ENCODE measurements around the gene ZNF587B.
"Not testable (repeated sequence)": the region's sequence is repeated elsewhere in the genome, so short reads cannot be mapped to it uniquely, and the experiment has no call there.

ZNF587B gene

GRCh38 chr19:57812226-57812625 is 17.9 kb upstream of the ZNF587B start:
- H3K9ac ChIP-seq = no peak overlapping the region
- no peak for TF ChIP-seq CTCF (IDR thresholded peaks at IDR 0.05)
- H3K9me3 ChIP-seq (ENCODE audit: control insufficient read depth, low read length) = no peaks in the 10 kb centered on the region
- no peak overlapping the region for H3K4me2 ChIP-seq (ENCODE audit: low read length)
- H3K27ac ChIP-seq = no peak overlapping the region
- no peak overlapping the region for H3K4me3 ChIP-seq (ENCODE audit: low read depth, low read length)
- H3K79me2 ChIP-seq = peaks cover 18% of the 10 kb centered on the region
- no peaks in the 10 kb centered on the region for H3K27me3 ChIP-seq (ENCODE audit: control insufficient read depth, insufficient read depth, low read length)
- H3K4me1 ChIP-seq = peaks cover 13% of the 10 kb centered on the region
- H2AFZ ChIP-seq = no peak overlapping the region
- no peaks in the 10 kb centered on the region for H3K36me3 ChIP-seq (ENCODE audit: control insufficient read depth, insufficient read depth, low read length)

GRCh38 chr19:57812975-57813820 is 16.9 kb upstream of the ZNF587B start:
- not testable (repeated sequence) for H3K9me3 ChIP-seq (ENCODE audit: control insufficient read depth, low read length); H3K36me3 ChIP-seq (ENCODE audit: control insufficient read depth, insufficient read depth, low read length); H3K27me3 ChIP-seq (ENCODE audit: control insufficient read depth, insufficient read depth, low read length); H3K9ac ChIP-seq; H2AFZ ChIP-seq
- Histone ChIP-seq H3K4me2 (ENCODE audit: low read length) (peak overlapping the region; percentile 92), H3K4me1 (peaks cover 13% of the 10 kb centered on the region), H3K79me2 (peaks cover 18% of the 10 kb centered on the region), H3K27ac (peak overlapping the region; percentile 78), H3K4me3 (ENCODE audit: low read depth, low read length) (peak overlapping the region; percentile 94)

GRCh38 chr19:57813919-57814504 is 16.1 kb upstream of the ZNF587B start:
- peaks cover 16% of the 10 kb centered on the region for H3K79me2 ChIP-seq
- peak overlapping the region; percentile 94 for H3K4me3 ChIP-seq (ENCODE audit: low read depth, low read length)
- H3K27me3 ChIP-seq (ENCODE audit: control insufficient read depth, insufficient read depth, low read length) = no peaks in the 10 kb centered on the region
- H3K27ac ChIP-seq = peak overlapping the region; percentile 78
- H3K9me3 ChIP-seq (ENCODE audit: control insufficient read depth, low read length) = no peaks in the 10 kb centered on the region
- peak overlapping the region; percentile 92 for H3K4me2 ChIP-seq (ENCODE audit: low read length)
- H3K36me3 ChIP-seq (ENCODE audit: control insufficient read depth, insufficient read depth, low read length) = no peaks in the 10 kb centered on the region
- peak overlapping the region; percentile 1 for H3K9ac ChIP-seq
- H2AFZ ChIP-seq = peak overlapping the region; percentile 87
- TF ChIP-seq CTCF (IDR thresholded peaks at IDR 0.05) = no peak
- peaks cover 13% of the 10 kb centered on the region for H3K4me1 ChIP-seq

- Histone ChIP-seq H3K4me1 (peaks cover 13% of the 10 kb centered on the region), H3K27ac (peak within 1 kb of the TSS; percentile 78), H3K4me2 (ENCODE audit: low read length) (peak within 1 kb of the TSS; percentile 92), H3K9ac (peak within 1 kb of the TSS; percentile 1), H3K79me2 (peaks cover 16% of the 10 kb centered on the region), H3K9me3 (ENCODE audit: control insufficient read depth, low read length) (no peaks in the 10 kb centered on the region), H2AFZ (peak within 1 kb of the TSS; percentile 87), H3K4me3 (ENCODE audit: low read depth, low read length) (peak within 1 kb of the TSS; percentile 94), H3K36me3 (ENCODE audit: control insufficient read depth, insufficient read depth, low read length) (no peaks in the 10 kb centered on the region), H3K27me3 (ENCODE audit: control insufficient read depth, insufficient read depth, low read length) (no peaks in the 10 kb centered on the region)
- no peak for TF ChIP-seq CTCF (IDR thresholded peaks at IDR 0.05)
Measured at GRCh38 chr19:57814505-57815246, 15.4 kb upstream of the ZNF587B start, which contains the start of gene ZNF552. ZNF552 (minus strand) TSS chr19:57814913; CDS start chr19:57814743, 170 bp downstream.
